Epithelial cell of prostate (primary cell): ENCODE results near the gene RAB10.

ENCODE experiments used
- DNase-seq: peaks from one replicate; pipeline ENCODE4 v3.0.0-alpha.2; 2011; ENCODE audit warnings: low read depth, low spot score
- H3K27ac ChIP-seq: fragments of 450-650 bp; 2 replicates; pipeline ENCODE4 v1.5.1; 2017; ENCODE audit warnings: mild to moderate bottlenecking

Gene RAB10

DNA sequence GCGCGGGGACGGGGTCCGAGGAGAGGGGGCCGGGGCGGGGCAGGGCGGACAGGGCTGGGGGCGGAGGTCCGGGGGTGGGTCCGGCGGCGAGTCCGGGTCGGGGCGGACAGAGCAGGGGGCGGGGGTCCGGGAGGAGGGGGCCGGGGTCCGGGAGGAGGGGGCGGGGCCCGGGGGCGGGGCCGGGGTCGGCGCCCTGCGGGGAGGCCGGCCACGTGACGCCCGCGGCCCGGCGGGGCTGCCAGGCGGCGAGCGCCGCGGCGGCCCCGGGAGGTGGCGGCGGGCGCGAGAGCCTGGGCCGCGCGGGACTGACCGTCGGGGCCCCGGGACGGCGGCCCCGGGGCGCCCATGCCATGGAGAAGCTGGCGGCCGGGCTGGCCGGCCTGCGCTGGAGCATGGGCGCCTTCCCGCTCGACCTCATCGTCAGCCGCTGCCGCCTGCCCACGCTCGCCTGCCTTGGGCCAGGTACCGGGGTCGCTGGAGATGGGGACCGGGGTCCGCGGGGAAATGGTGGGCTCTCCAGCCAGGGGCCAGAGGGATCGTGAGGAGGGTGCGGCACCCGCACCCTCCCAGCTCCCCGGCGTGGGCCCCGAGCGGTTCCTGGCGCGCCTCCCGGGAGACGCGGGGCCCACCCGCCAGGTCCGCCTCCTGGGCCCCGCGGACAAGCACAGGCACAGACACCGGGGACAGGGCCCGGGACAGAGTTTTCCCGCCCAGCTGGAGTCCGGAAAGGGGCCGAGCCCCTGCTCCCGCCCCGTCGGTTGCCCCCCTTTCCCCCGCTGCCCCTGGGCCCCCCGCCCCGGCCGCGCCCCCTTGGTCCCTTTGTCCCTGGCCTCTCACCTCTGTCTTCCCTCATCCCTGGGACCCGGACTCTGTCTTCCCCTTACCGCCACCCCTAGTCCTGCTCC lies 139.2 kb downstream of the RAB10 start, which contains the start of gene GAREM2:
TSS of gene GAREM2 (plus strand) at position 218 of the 905 bp plus-strand sequence. CDS start at position 351, 133 bp downstream.
- no peak for DNase-seq
- no peak within 1 kb of the TSS for H3K27ac ChIP-seq

DNA sequence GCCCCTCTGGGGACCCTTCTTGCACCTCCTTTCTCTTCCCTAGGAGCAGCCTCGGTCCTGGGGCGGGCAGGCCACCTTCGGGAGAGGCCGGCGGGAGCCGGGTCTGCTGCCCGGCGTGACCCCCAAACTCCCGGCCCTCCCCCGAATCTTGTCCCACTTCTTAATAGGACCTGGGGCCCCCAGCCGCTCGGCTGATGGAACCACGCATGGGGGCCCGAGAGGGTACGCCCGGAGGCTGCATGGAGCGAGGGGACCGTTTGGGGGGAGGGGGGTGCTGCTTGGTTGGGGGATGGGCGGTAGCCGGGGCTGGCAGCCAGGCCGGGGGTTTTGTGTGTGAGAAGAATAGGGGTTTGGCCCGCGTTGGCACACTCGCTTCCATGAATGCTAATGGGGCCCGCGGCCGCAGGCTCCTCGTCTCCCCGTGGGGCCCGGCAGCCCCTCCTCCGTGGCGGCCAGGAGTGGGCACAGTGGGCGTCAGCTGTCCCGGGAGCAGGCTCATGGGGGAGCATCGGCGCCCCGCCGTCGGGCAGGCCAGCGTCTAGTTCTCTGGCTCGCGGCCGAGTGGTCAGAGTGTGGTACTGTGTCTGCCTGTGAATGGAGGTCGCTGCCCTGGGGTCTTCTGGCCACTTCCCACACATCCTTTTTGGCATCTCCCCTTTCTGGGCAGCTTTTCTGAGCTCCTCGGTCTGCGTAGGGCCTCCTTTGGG lies 140.0 kb downstream of the RAB10 start:
- DNase-seq: no peak
- H3K27ac ChIP-seq: no peak overlapping the region

DNA sequence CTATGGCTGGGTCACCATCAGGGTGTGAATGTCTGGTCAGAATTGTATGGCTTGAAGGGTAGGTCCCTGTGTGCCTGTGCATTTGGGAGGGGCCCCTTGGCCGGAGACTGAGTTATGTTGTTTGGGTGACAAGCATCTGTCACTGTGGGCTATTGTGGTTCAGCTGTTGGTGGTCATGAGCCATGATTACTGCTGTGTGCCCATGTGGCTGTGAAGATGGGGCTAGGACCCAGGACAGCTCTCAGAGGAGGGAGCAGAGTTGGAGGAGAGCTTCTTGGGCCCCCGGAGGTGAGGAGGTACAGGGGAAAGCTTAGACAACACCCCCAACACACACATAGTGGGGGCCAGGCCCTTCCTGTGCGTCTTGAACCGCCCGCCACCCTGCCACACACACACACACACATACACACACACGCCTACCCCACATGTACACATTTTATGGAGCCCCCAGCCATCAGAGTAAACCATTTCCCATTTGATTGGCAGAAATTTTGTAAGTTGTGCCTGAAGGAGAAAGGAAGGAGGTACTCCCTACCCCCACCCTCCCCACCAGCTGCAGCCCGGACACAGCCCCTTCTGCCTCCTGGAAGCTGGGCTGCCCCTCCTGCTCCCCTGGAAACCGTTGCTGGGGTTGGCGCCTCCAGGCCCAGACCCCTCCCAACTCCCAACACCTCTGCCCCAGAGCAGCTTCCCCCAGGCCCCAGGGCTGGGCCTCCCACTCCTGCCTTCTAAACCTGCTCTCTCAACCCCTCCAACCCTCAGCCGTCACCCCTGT lies 141.0 kb downstream of the RAB10 start:
- DNase-seq: no peak
- H3K27ac ChIP-seq: no peak overlapping the region

DNA sequence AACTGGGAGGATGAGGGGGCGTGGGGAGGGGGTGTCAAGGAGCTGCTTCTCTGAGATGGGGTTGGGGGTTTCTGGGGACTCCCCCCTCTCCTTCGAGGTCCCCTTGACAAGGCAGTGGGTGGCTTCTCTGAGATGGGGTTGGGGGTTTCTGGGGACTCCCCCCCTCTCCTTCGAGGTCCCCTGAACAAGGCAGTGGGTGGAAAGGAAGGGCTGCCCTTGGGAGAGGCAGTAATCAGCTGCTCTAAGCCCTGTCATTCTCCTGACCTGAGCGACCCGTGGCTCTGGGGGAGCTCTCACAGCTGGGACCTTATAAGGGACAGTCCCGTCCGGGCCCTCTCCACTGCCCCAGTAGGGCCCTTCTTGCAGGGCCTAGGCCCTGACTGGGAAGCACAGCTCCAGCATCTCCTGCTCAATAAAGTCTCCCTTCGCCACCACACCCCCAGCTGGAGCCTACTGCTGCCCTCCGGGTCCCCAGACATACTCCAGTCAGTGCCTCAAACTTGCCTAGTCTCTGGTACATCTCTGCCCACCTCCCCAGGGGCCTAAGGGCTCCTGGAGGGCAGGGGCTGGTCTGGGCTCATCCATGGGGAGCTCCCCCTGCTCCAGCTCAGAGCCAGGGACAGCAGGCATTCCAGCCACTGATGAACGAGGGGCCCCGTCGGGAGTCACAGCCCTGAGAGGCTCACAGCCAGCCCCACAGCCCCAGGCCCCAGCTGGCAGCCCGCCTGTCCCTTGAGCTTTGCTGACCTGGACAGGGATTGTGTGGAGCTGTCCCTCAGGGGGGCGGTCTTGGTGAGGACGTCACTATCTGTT lies 141.8 kb downstream of the RAB10 start:
- no peak overlapping the region for H3K27ac ChIP-seq

DNA sequence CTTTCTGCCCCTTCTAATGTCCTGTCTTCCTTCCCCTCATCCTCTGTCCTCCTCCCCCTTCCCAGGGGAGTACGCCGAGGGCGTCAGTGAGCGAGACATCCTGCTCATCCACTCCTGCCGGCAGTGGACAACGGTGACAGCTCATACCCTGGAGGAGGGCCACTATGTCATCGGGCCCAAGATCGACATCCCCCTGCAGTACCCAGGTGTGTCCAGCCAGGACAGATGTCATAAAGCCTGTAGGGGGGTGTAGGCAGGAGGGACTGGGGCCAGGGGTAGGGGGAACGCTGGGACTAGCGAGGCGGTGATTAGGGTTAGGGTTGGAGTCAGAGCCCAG lies 142.4 kb downstream of the RAB10 start:
- no peak overlapping the region for H3K27ac ChIP-seq
- DNase-seq: no peak

More for the DNA sequence above, 141.8 kb downstream of the RAB10 start:
- no peak for DNase-seq

DNA sequence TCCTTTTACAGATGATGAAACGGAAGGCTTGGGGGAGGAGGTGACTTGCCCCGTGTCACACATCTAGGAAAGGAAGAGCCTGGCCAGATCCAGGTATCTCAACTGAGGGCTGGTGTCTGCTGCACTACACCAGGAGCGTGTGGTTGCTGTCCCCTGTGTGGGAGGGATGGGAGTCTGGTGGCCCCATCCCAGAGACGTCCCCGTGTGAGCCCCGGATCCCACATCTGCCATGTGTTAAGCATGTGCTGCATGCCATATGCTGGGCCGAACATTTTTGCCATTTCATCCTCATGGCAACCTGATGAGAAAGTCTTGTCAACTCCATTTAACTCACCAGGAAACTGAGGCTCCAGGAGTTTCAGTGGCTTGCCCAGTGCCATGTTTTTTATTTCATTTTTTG lies 143.2 kb downstream of the RAB10 start:
- no peak overlapping the region for H3K27ac ChIP-seq
- DNase-seq: no peak

DNA sequence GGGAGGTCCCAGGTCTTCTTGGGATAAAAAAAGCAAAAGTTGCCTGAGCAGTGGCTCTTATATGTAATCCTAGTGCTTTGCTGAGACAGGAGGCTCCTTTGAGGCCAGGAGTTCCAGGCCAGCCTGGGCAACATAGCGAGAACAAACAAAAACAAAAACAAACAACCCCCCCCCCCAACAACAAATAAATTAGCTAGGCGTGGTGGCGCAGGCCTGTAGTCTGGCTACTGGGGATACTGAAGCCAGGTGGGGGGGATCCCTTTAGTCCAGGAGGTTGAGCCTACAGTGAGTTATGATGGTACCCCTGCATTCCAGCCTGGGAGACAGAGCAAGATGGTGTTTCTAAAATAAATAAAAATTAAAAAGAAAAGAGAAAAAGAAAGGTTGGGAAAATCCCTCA lies 144.4 kb downstream of the RAB10 start:
- no peak overlapping the region for H3K27ac ChIP-seq
- no peak for DNase-seq

DNA sequence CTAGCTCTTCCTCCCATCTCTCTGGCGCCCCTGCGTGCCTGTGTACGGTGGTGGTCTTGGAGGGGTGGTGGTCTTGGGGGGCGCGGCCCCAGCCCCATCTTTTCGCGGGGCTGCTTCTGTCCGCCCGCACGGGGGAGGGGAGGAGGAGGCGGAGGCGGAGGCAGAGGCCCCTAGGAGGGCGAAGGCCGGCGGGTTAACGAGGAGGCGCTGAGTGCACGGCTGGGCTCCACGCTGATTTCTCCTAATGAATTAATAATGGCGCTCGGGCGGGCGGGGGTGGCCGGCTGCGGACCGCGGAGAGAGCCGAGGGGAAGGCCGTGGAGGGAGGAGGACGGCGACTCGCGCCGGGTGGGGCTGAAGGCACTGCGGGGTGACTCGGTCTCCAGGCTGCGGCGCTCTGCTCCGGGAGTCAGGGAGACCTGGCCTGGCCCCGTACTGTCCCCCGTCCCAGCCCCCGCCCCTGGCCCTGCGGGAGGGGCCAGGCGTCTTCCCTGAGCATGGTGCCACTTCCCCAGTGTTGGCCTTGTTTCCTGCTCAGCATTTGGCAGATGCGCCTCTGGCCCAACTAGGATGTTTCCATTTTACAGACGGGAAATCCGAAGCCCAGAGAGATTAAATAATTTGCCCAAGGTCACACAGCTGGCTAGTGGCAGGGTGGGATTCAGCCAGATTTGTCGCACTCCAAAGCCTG lies 145.0 kb downstream of the RAB10 start:
- H3K27ac ChIP-seq: no peak overlapping the region
- no peak for DNase-seq

DNA sequence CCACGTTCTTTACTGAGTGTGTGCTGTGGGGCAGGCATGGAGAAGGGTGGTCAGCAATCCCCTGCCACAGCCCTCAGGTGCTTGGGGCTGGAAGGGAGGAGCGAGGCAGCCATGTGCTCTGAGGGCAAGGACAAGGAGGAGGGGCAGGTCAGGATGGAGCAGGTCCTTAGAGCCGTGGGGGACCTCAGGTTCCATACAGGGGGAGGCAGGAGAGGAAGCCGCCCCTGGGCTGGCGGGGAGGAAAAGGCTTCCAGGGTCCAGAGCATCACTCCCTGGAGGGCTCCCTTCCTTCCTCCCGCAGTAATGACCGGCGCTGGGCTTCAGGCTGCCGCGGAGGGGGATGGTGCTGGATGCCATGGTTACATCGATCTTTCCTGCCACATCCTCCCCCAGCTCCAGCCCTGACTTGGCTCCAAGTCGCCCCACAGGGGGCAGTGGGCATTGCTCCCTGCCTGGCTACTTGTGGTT lies 145.6 kb downstream of the RAB10 start:
- no peak overlapping the region for H3K27ac ChIP-seq
- no peak for DNase-seq

DNA sequence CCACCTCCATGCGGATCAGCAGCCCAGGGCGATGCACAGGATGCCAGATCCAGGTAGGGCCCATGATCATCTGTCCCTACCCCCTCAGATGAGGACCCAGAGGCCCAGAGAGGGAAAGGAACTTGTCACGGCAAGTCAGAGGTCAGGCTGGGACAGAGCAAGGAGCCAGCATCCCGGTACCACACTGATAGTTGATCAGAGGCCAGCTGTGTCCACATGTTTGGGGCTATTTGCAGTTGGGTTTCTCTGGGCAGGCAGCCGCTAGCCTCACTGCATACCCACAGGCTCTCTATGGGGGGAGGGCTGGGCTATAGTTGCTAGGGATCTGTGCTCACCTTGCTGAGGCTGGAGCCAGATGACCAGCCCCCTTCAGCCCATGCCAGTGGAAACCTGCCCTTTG lies 148.6 kb downstream of the RAB10 start:
- no peak for DNase-seq
- H3K27ac ChIP-seq: no peak overlapping the region

DNA sequence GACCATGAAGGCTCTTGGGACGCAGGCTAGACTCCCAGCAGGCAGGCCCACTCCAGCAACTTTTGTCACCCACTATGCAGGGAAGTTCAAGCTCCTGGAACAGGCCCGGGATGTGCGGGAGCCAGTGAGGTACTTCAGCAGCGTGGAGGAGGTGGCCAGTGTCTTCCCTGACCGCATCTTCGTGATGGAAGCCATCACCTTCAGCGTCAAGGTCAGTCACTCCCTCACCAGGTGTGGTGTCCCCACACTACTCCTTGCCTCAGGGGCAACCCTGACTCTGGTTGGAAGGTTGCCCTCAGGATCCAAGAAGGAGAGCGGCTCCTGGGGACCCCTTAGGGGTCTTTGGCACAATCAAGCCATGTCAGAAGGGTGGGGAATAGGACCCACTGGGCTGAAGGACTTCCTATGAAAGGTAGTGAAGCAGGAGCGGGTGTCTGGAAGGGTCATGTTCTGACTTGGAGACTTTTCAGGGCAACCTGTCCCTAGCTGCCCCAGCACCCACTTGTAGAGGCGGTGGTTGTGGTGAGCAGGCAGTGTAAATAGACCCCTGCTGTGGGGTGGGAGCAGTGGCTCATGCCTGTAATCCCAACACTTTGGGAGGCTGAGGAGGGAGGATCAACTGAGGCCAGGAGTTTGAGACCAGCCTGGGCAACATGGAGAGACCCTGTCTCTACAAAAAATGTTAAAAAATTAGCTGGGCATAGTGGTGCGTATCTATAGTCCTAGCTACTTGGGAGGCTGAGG lies 149.2 kb downstream of the RAB10 start:
- H3K27ac ChIP-seq: no peak overlapping the region
- DNase-seq: no peak

DNA sequence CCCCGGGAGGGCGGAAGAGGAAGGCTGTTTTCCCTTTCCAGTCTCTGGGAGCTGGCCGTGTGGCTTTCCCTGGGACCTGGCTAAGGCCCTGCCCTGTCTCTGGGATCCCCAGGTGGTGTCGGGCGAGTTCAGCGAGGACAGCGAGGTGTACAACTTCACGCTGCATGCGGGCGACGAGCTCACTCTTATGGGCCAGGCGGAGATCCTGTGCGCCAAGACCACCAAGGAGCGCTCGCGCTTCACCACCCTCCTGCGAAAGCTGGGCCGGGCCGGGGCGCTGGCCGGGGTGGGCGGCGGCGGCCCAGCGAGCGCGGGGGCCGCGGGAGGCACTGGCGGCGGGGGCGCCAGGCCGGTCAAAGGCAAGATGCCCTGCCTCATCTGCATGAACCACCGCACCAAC lies 150.2 kb downstream of the RAB10 start:
- DNase-seq: no peak
- no peak overlapping the region for H3K27ac ChIP-seq

DNA sequence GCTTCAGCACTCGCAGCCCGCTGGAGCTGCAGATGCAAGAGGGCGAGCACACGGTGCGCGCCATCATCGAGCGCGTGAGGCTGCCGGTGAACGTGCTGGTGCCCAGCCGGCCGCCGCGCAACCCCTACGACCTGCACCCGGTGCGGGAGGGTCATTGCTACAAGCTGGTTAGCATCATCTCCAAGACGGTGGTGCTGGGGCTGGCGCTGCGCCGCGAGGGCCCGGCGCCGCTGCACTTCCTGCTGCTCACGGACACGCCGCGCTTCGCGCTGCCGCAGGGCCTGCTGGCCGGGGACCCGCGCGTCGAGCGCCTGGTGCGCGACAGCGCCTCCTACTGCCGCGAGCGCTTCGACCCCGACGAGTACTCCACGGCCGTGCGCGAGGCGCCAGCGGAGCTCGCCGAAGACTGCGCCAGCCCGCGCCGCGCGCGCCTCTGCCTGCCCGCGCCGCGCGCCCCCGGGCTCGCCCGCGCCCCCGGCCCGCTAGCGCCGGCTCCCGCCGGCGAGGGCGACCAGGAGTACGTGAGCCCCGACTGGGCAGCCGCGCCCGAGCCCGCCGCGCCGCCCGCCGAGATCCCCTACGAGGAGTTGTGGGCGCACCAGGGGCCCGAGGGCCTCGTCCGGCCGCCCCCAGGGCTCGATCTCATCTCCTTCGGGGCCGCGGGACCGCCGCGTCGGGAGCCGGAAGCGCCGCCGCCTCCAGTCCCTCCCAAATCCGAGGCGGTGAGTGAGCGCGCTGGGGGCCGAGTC lies 150.8 kb downstream of the RAB10 start:
- H3K27ac ChIP-seq: no peak overlapping the region
- no peak for DNase-seq

DNA sequence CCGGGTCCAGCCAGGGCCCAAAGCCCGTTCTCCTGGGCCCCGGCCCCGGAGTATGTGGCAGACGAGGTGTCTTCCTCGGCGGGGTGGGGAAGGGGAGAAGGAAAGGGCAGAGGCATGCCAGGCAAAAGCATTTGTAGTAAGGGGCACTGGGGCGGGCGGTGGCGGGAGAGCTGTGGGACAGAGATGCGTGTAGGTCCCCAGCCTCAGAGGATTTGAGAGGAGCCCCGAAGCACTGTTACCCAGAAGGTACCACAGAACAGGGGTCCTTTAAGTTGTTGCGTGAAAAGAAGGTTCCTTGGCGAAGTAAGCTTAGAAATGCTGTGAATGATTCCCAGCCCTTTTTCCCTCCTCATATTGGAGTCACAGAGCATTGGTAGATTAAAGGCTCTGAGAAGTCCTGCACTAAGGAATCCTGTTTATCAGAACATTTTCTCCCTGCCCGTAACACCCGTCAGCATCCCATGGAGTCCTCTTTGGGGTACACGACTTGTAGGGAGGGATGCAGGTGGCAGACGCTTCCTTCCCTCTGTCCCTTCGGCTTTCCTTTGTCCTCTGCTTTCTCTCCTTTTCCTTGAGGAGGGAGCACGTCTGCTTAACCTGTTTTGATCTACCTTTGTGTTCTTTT lies 151.5 kb downstream of the RAB10 start:
- H3K27ac ChIP-seq: no peak overlapping the region
- DNase-seq: no peak

DNA sequence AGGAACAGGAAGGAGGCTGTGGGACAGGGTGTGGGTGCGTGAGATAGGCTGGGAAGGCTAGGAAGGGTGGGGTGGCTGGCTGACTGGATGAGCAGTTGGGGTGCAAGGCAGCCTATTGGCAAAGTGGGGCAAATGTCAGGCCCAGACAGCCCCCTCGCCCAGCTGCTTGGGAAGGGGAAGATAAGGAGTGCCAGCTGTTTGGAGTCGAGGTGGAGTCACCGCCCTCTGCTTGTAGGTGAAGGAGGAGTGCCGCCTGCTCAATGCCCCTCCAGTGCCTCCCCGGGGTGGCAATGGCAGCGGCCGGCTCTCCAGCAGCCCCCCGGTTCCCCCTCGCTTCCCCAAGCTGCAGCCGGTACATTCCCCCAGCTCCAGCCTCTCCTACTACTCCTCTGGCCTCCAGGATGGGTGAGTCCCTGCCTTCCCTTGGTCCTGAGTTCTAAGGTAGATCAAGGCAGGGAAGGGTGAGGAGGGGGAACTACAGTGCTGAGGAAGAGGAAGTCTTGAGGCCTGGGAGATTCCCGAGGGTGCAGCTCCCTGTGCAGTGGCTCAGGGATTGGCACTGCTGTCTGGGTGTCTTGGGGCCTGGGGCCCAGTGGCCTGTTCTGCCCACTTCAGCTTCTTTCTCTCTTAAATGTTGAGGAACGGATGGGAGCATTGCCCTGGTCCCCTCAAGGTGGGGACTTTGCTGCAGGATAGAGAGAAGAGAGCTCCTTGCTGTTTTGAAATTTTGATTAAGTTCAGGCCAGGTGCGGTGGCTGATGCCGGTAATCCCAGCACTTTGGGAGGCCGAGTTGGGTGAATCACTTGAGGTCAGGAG lies 152.3 kb downstream of the RAB10 start:
- no peak overlapping the region for H3K27ac ChIP-seq
- no peak for DNase-seq
